Mesothelial cell of epicardium (in vitro differentiated cells): ENCODE results near the gene TSPAN32. TPM values are rescaled to one million over a fixed set of nuclear protein-coding genes. Genes with fewer than 3 reads are reported as not detected.

Source experiments
- DNase-seq, 2 experiments: peaks; one replicate each; pipeline ENCODE4 v3.0.0; 2021; ENCODE audit warnings: low spot score in 2 of 2; ENCODE audit not compliant: unreplicated experiment in 2 of 2
- H3K27ac Mint-ChIP-seq: 2 replicates; pipeline ENCODE4 v1.8.0; 2021; ENCODE audit warnings: mixed read lengths
- H3K27me3 Mint-ChIP-seq: 2 replicates; pipeline ENCODE4 v1.8.0; 2021; ENCODE audit warnings: low read depth, mixed read lengths
- H3K36me3 Mint-ChIP-seq: 2 replicates; pipeline ENCODE4 v1.8.0; 2021; ENCODE audit warnings: mixed read lengths
- H3K4me1 Mint-ChIP-seq: 2 replicates; pipeline ENCODE4 v1.8.0; 2021; ENCODE audit warnings: mixed read lengths
- H3K4me3 Mint-ChIP-seq: 2 replicates; pipeline ENCODE4 v1.8.0; 2021; ENCODE audit warnings: mild to moderate bottlenecking, moderate library complexity, mixed read lengths
- H3K9me3 Mint-ChIP-seq: 2 replicates; pipeline ENCODE4 v1.8.0; 2021; ENCODE audit warnings: mixed read lengths
- total RNA-seq: library from RNA; stranded (reverse); gene quantifications from 3 replicates; pipeline ENCODE4 v1.2.1, GENCODE V29; 2021
- TF ChIP-seq, protein P1 (sequence below): fragments of 200-600 bp; sonication (generic); IDR thresholded peaks from one replicate; pipeline ENCODE4 v1.5.0; 2021; ENCODE audit warnings: antibody characterized with exemption; ENCODE audit not compliant: unreplicated experiment

The TSPAN32 gene
- total RNA-seq, 1 donor from 2014 or later, result 0.94 TPM

DNA sequence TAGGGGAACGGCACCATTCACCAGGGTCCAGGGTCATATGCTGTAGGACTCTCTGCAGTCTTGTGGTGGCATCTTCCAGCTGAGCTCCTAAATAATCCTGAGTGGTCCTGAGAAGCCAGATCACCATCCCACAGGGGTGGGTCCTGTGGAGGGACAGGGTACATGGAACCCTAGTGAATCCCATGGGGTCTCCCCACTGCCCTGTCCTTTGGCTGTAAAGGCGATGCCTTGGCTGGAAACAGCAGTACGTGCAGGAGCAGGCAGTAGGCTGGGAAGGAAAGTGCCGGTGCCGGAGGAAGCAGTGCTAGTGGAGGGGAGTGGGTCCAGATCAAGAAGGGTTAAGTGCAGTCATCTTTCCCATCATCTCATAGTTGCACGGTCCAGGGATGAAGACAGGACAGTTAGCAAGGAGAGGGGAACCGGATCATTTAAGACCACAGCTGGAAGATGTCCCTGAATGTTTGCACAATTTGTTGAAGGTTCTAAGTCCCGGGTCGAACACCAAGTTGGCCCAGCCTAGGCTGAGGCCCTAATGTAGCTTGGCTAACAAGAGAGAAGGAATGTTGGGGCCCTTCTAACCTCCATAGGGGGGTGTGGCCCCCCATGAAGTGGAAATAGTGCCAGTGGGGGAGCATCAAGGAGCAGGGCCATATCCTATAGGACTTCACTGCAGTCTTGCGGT is 18.1 kb downstream of the TSPAN32 start:
- TF ChIP-seq, protein P1, sequence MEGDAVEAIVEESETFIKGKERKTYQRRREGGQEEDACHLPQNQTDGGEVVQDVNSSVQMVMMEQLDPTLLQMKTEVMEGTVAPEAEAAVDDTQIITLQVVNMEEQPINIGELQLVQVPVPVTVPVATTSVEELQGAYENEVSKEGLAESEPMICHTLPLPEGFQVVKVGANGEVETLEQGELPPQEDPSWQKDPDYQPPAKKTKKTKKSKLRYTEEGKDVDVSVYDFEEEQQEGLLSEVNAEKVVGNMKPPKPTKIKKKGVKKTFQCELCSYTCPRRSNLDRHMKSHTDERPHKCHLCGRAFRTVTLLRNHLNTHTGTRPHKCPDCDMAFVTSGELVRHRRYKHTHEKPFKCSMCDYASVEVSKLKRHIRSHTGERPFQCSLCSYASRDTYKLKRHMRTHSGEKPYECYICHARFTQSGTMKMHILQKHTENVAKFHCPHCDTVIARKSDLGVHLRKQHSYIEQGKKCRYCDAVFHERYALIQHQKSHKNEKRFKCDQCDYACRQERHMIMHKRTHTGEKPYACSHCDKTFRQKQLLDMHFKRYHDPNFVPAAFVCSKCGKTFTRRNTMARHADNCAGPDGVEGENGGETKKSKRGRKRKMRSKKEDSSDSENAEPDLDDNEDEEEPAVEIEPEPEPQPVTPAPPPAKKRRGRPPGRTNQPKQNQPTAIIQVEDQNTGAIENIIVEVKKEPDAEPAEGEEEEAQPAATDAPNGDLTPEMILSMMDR, result no peak
- DNase-seq, result no peak
- H3K4me3 Mint-ChIP-seq, result no peak overlapping the region
- peaks cover 21% of the 10 kb centered on the region for H3K9me3 Mint-ChIP-seq
- H3K36me3 Mint-ChIP-seq, result peaks cover 3% of the 10 kb centered on the region
- H3K4me1 Mint-ChIP-seq, result peaks cover 3% of the 10 kb centered on the region
- H3K27ac Mint-ChIP-seq, result no peak overlapping the region
- peaks cover 11% of the 10 kb centered on the region for H3K27me3 Mint-ChIP-seq

DNA sequence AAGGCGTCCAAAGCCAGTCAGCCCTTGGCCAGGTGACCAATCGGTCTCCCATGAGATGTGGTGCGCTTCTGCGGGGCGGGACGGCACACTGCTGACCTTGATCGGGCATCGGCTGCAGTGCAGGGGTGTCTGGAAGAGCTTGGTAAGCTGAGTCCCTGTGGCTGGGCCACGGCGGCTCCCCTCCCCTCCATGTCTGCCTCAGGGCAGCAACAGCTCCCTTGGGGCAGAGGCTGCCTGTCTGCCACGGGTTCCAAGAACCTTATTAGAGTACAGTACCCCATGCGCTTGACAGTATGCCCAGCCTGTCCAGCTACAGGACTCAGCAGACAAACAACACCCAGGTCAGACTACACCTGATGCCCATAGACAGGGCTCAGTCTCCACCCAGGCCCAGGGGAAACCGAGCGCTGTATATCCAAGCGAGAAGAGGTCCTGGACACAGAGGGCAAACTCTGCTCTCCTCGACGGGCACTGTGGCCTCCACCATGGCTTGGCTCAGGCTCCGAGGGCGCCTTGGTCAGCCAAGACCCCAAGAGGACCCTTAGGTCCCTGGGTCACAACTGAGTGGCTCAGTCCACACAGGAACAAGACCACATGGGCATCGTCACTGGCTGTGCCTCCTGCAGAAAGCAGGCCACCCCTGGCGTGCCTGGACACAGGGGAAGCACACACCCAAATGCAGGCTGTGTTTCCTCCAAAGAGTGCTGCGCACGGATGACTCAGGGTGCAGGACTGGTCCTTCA is 18.9 kb downstream of the TSPAN32 start:
- no peak overlapping the region for H3K27ac Mint-ChIP-seq
- peaks cover 11% of the 10 kb centered on the region for H3K27me3 Mint-ChIP-seq
- H3K4me1 Mint-ChIP-seq, result no peaks in the 10 kb centered on the region

DNA sequence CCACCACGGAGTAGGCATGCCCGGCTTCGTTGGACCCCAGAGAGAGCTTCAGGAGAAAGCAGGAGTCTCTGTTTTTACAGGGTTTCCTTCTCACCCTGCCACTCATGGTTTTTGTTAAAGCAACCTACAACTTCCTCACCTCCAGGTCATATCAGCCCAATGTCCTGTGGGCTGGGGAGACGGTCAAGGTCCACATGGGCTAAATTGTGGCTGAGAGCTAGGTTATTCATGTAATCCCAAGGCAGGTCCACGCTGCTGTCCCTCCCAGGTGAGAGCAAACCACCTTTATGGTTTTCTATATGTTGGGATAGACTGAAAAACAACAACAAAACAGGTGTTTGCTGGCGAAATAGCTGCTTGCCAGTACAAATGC is 19.5 kb downstream of the TSPAN32 start:
- Mint-ChIP-seq H3K4me3 (no peak overlapping the region), H3K9me3 (peaks cover 21% of the 10 kb centered on the region), H3K4me1 (no peaks in the 10 kb centered on the region), H3K27me3 (peaks cover 11% of the 10 kb centered on the region), H3K27ac (no peak overlapping the region), H3K36me3 (peaks cover 3% of the 10 kb centered on the region)
- DNase-seq, result no peak
- TF ChIP-seq, protein P1, result no peak

More for the DNA sequence above, 18.9 kb downstream of the TSPAN32 start:
- H3K4me3 Mint-ChIP-seq, result no peak overlapping the region
- peaks cover 3% of the 10 kb centered on the region for H3K36me3 Mint-ChIP-seq
- peaks cover 21% of the 10 kb centered on the region for H3K9me3 Mint-ChIP-seq
- DNase-seq, result no peak
- TF ChIP-seq, protein P1, result no peak

DNA sequence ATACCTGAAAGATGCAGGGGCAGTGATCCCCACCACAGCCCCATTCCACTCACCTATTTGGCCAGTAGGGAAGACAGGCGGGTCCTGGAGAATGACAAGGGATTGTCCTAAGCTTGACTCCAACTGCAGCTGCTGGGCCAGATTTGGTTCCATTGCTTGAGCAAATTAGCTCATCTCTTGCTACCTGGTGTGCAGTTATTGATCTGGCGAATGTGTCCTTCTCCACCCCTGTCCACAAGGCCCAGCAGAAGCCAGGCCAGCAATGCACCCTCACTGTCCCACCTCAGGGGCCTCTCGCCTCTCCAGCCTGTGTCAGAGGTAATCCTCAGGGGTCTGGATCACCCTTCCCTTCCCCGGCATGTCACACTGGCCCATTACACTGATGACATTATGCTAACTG is 23.3 kb downstream of the TSPAN32 start:
- H3K36me3 Mint-ChIP-seq, result peaks cover 3% of the 10 kb centered on the region
- DNase-seq, result no peak
- H3K27ac Mint-ChIP-seq, result no peak overlapping the region
- no peak overlapping the region for H3K4me3 Mint-ChIP-seq
- peaks cover 21% of the 10 kb centered on the region for H3K9me3 Mint-ChIP-seq
- no peaks in the 10 kb centered on the region for H3K4me1 Mint-ChIP-seq
- TF ChIP-seq, protein P1, result no peak
- H3K27me3 Mint-ChIP-seq, result peaks cover 9% of the 10 kb centered on the region

DNA sequence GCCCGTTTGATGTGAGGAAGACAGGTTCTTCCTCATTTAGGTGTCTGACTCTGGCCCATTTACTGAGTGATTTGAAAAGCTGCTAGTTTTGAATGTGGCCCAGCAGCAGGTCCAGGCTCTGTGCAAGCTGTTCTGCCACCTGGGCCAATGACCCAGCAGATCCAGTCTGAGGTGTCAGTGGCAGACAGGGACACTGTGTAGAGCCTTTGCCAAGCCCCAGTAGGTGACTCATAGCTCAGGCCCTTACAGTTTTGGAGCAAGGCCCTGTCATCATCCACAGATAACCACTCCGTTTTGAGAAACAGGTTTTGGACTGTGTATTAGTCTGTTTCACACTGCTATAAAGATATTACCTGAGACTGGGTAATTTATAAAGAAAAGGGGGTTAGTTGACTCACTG is 23.9 kb downstream of the TSPAN32 start:
- H3K27ac Mint-ChIP-seq, result no peak overlapping the region
- TF ChIP-seq, protein P1, result no peak
- H3K9me3 Mint-ChIP-seq, result peaks cover 25% of the 10 kb centered on the region
- H3K4me1 Mint-ChIP-seq, result no peaks in the 10 kb centered on the region
- no peak for DNase-seq
- peaks cover 7% of the 10 kb centered on the region for H3K36me3 Mint-ChIP-seq
- no peak overlapping the region for H3K4me3 Mint-ChIP-seq
- H3K27me3 Mint-ChIP-seq, result peaks cover 7% of the 10 kb centered on the region
